K562 (cell line): ENCODE measurements around the gene DNM1.

Experiments
- FOXA1 ChIP-seq: fragments of 450-650 bp; IDR thresholded peaks from 2 replicates; pipeline ENCODE4 v1.6.1; 2016; ENCODE audit warnings: mild to moderate bottlenecking, borderline replicate concordance
- FOXA3 ChIP-seq, 2 experiments: fragments of 450-650 bp in 1 of 2; sonication (generic) in 1 of 2; formaldehyde crosslinking; IDR thresholded peaks in 1 of 2; conservative IDR thresholded peaks in 1 of 2; 2 replicates each; pipeline versions ENCODE4 v1.4.0 to v1.8.0; 2020 to 2022; ENCODE audit warnings: mild to moderate bottlenecking in 2 of 2, missing genetic modification reagents in 1 of 2
- GABPA ChIP-seq: fragments of 200-800 bp; sonication (Bioruptor generic); conservative IDR thresholded peaks from 2 replicates; pipeline ENCODE4 v1.6.1; 2016; ENCODE audit warnings: low read depth, missing genetic modification characterization, missing compliant biosample characterization
- MYC ChIP-seq, 2 experiments: fragments of 250-450 bp in 1 of 2; sonication (Bioruptor Pico) in 1 of 2; IDR thresholded peaks; 2 replicates each; pipeline versions ENCODE4 v1.5.1 to v1.6.1; 2012 to 2021; ENCODE audit warnings: low read depth in 2 of 2, borderline replicate concordance in 1 of 2, improper control_type of control experiment in 1 of 2, low read length in 1 of 2, mild to moderate bottlenecking in 1 of 2, moderate library complexity in 1 of 2
- SMAD1 ChIP-seq: fragments of 150-350 bp; IDR thresholded peaks from 2 replicates; pipeline ENCODE4 v1.6.1; 2014; ENCODE audit warnings: low read length, low read depth; ENCODE audit not compliant: partially characterized antibody
- SMC3 ChIP-seq: conservative IDR thresholded peaks from 2 replicates; pipeline ENCODE4 v1.6.1; 2011; ENCODE audit warnings: low read depth, low read length, improper control_type of control experiment; ENCODE audit not compliant: insufficient read depth
- SRSF9 ChIP-seq: fragments of 200-400 bp; formaldehyde crosslinking; IDR thresholded peaks from 2 replicates; pipeline ENCODE4 v1.6.1; 2017; ENCODE audit warnings: low read depth, low read length, borderline replicate concordance
- ZFX ChIP-seq: sonication (generic); formaldehyde crosslinking; IDR thresholded peaks from 2 replicates; pipeline ENCODE4 v1.8.0; 2022; ENCODE audit warnings: mild to moderate bottlenecking, missing genetic modification reagents, moderate library complexity
- ZNF324 ChIP-seq: fragments of 250-450 bp; sonication (Bioruptor Pico); IDR thresholded peaks from 2 replicates; pipeline ENCODE4 v1.4.0; 2020; ENCODE audit warnings: mild to moderate bottlenecking
- TF ChIP-seq, protein P1 (sequence below), 3 experiments: IDR thresholded peaks in 2 of 3; conservative IDR thresholded peaks in 1 of 3; 2 replicates each; pipeline ENCODE4 v1.5.1; 2011 to 2012; ENCODE audit warnings: low read length in 3 of 3, mild to moderate bottlenecking in 3 of 3, control low read depth in 2 of 3, improper control_type of control experiment in 1 of 3, inconsistent platforms in 1 of 3, low read depth in 1 of 3, mixed read lengths in 1 of 3, moderate library complexity in 1 of 3; ENCODE audit not compliant: insufficient read depth in 2 of 3
- TF ChIP-seq, protein P2 (sequence below): fragments of 450-650 bp; IDR thresholded peaks from 2 replicates; pipeline ENCODE4 v1.6.1; 2016; ENCODE audit warnings: low read depth, mild to moderate bottlenecking, moderate library complexity

- TF ChIP-seq, protein P1, sequence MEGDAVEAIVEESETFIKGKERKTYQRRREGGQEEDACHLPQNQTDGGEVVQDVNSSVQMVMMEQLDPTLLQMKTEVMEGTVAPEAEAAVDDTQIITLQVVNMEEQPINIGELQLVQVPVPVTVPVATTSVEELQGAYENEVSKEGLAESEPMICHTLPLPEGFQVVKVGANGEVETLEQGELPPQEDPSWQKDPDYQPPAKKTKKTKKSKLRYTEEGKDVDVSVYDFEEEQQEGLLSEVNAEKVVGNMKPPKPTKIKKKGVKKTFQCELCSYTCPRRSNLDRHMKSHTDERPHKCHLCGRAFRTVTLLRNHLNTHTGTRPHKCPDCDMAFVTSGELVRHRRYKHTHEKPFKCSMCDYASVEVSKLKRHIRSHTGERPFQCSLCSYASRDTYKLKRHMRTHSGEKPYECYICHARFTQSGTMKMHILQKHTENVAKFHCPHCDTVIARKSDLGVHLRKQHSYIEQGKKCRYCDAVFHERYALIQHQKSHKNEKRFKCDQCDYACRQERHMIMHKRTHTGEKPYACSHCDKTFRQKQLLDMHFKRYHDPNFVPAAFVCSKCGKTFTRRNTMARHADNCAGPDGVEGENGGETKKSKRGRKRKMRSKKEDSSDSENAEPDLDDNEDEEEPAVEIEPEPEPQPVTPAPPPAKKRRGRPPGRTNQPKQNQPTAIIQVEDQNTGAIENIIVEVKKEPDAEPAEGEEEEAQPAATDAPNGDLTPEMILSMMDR (IDR thresholded peaks at IDR 0.05 in 2 of 3, conservative IDR thresholded peaks at IDR 0.05 in 1 of 3; ENCODE audit: insufficient read depth in 2 of 3, low read depth in 1 of 3, low read length in 3 of 3), result 0 out of 6 replicates have a peak, but pooled peaks of 1 of the 3 experiments have one; percentile 2
- TF ChIP-seq SRSF9 (no peak), SMAD1 (no peak), FOXA3 (CRISPR knock-in tag; conservative IDR thresholded peaks at IDR 0.05 in 1 of 2, IDR thresholded peaks at IDR 0.05 in 1 of 2) (no peak), MYC (IDR thresholded peaks at IDR 0.05; ENCODE audit: low read depth, low read length) (no peak), MYC (CRISPR knock-in tag; IDR thresholded peaks at IDR 0.05; ENCODE audit: borderline replicate concordance, low read depth) (no peak), ZNF324 (CRISPR knock-in tag) (no peak), ZFX (CRISPR knock-in tag) (no peak), SMC3 (no peak), GABPA (tag) (no peak), FOXA1 (no peak)
- TF ChIP-seq, protein P2, sequence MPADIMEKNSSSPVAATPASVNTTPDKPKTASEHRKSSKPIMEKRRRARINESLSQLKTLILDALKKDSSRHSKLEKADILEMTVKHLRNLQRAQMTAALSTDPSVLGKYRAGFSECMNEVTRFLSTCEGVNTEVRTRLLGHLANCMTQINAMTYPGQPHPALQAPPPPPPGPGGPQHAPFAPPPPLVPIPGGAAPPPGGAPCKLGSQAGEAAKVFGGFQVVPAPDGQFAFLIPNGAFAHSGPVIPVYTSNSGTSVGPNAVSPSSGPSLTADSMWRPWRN, result no peak
Measured at GRCh38 chr9:128253140-128253990, 50.2 kb downstream of the DNM1 start.
